Liver (tissue), 9 donors: ENCODE measurements around the gene MLXIP. TPM values are rescaled to one million over a fixed set of nuclear protein-coding genes. Genes with fewer than 3 reads are reported as not detected.

ENCODE experiments used
- DNase-seq: peaks from one replicate; pipeline ENCODE4 v3.0.0-alpha.2; 2017; ENCODE audit warnings: low spot score
- H3K27ac ChIP-seq, 2 donors: one replicate each; pipeline ENCODE4 v1.7.0; 2013; ENCODE audit warnings: inconsistent platforms in 2 of 2, low read length in 2 of 2, control low read depth in 1 of 2, low read depth in 1 of 2, mild to moderate bottlenecking in 1 of 2
- H3K27me3 ChIP-seq, 4 donors: one replicate each; pipeline versions ENCODE4 v1.6.1 to v1.7.0; 2013; ENCODE audit warnings: low read length in 3 of 4, inconsistent platforms in 1 of 4, mild to moderate bottlenecking in 1 of 4, moderate library complexity in 1 of 4; ENCODE audit not compliant: control insufficient read depth in 4 of 4, insufficient read depth in 4 of 4
- H3K36me3 ChIP-seq, 4 donors: one replicate each; pipeline versions ENCODE4 v1.6.1 to v1.7.0; 2013; ENCODE audit warnings: low read length in 3 of 4, mild to moderate bottlenecking in 3 of 4, low read depth in 1 of 4, moderate library complexity in 1 of 4; ENCODE audit not compliant: control insufficient read depth in 4 of 4, insufficient read depth in 3 of 4
- H3K4me1 ChIP-seq, 4 donors: one replicate each; pipeline versions ENCODE4 v1.6.1 to v1.7.0; 2013; ENCODE audit warnings: low read length in 3 of 4, mild to moderate bottlenecking in 3 of 4, moderate library complexity in 1 of 4; ENCODE audit not compliant: control insufficient read depth in 4 of 4, insufficient read depth in 4 of 4
- H3K4me3 ChIP-seq, 3 donors: one replicate each; pipeline versions ENCODE4 v1.6.1 to v1.7.0; 2013; ENCODE audit warnings: low read length in 3 of 3, control low read depth in 1 of 3, low read depth in 1 of 3, mild to moderate bottlenecking in 1 of 3
- H3K9ac ChIP-seq, 2 donors: one replicate each; pipeline ENCODE4 v1.7.0; 2013; ENCODE audit warnings: low read length in 2 of 2, mild to moderate bottlenecking in 2 of 2, moderate library complexity in 2 of 2, control low read depth in 1 of 2, low read depth in 1 of 2
- H3K9me3 ChIP-seq, 4 donors: one replicate each; pipeline versions ENCODE4 v1.6.1 to v1.7.0; 2013; ENCODE audit warnings: low read length in 3 of 4; ENCODE audit not compliant: control insufficient read depth in 4 of 4
- EGR1 ChIP-seq, 2 donors: IDR thresholded peaks; 2 replicates each; pipeline ENCODE4 v1.6.1; 2016 to 2018; ENCODE audit warnings: antibody characterized with exemption in 2 of 2, low read depth in 2 of 2
- GABPA ChIP-seq, 2 donors: IDR thresholded peaks in 1 of 2; conservative IDR thresholded peaks in 1 of 2; 2 replicates each; pipeline ENCODE4 v1.6.1; 2016; ENCODE audit warnings: antibody characterized with exemption in 2 of 2, mild to moderate bottlenecking in 1 of 2, moderate library complexity in 1 of 2
- HNF4A ChIP-seq, 2 donors: conservative IDR thresholded peaks; 2 replicates each; pipeline ENCODE4 v1.6.1; 2016; ENCODE audit warnings: antibody characterized with exemption in 2 of 2, mild to moderate bottlenecking in 2 of 2
- JUND ChIP-seq, 2 donors: IDR thresholded peaks; 2 replicates each; pipeline ENCODE4 v1.6.1; 2016; ENCODE audit warnings: antibody characterized with exemption in 2 of 2
- NR2F2 ChIP-seq: IDR thresholded peaks from 2 replicates; pipeline ENCODE4 v1.6.1; 2016; ENCODE audit warnings: antibody characterized with exemption
- RAD21 ChIP-seq, 2 donors: IDR thresholded peaks; 2 replicates each; pipeline ENCODE4 v1.6.1; 2016; ENCODE audit warnings: antibody characterized with exemption in 2 of 2, mild to moderate bottlenecking in 2 of 2
- RXRA ChIP-seq, 2 donors: IDR thresholded peaks; 2 replicates each; pipeline ENCODE4 v1.6.1; 2017 to 2018; ENCODE audit warnings: antibody characterized with exemption in 2 of 2, mild to moderate bottlenecking in 1 of 2
- SP1 ChIP-seq: IDR thresholded peaks from 2 replicates; pipeline ENCODE4 v1.6.1; 2018; ENCODE audit warnings: antibody characterized with exemption, mild to moderate bottlenecking
- TAF1 ChIP-seq: conservative IDR thresholded peaks from 2 replicates; pipeline ENCODE4 v1.6.1; 2016; ENCODE audit warnings: antibody characterized with exemption, mild to moderate bottlenecking
- YY1 ChIP-seq: IDR thresholded peaks from 2 replicates; pipeline ENCODE4 v1.6.1; 2016; ENCODE audit warnings: antibody characterized with exemption, mild to moderate bottlenecking
- WGBS: extraction: QIAGEN DNeasy Blood & Tissue Kit; methylation state at CpG from one replicate; pipeline ENCODE4 v1.1.7; 2013; 5-methylcytosine and 5-hydroxymethylcytosine counted together
- polyA plus RNA-seq, 2 donors: library from polyadenylated mRNA; stranded (reverse) in 1 of 2; unstranded in 1 of 2; fragments of 200-250 nt in 1 of 2; fragments of >200 nt in 1 of 2; fragmentation: Nextera tagmentation in 1 of 2; extraction: Ambion mirVana in 1 of 2; gene quantifications; one replicate each; pipeline versions ENCODE4 v1.2.1 to v1.2.3, GENCODE V29; 2013 to 2015
- total RNA-seq, 2 donors: library from RNA; depleted of rRNA; stranded (reverse); fragments of >200 nt; gene quantifications; one replicate each; pipeline ENCODE4 v1.2.3, GENCODE V29; 2014
- TF ChIP-seq, protein P1 (sequence below): fragments of 150-350 bp; IDR thresholded peaks from 2 replicates; pipeline ENCODE4 v1.5.1; 2017; ENCODE audit warnings: improper control_type of control experiment, low read depth, low read length; ENCODE audit not compliant: missing input control
- TF ChIP-seq, protein P2 (sequence below): IDR thresholded peaks from 2 replicates; pipeline ENCODE4 v1.6.1; 2016; ENCODE audit warnings: antibody characterized with exemption
- TF ChIP-seq, protein P3 (sequence below): IDR thresholded peaks from 2 replicates; pipeline ENCODE4 v1.6.1; 2016; ENCODE audit warnings: antibody characterized with exemption, mild to moderate bottlenecking
- TF ChIP-seq, protein P4 (sequence below): IDR thresholded peaks from 2 replicates; pipeline ENCODE4 v1.6.1; 2016; ENCODE audit warnings: antibody characterized with exemption
- TF ChIP-seq, protein P5 (sequence below): IDR thresholded peaks from 2 replicates; pipeline ENCODE4 v1.6.1; 2016; ENCODE audit warnings: antibody characterized with exemption
- donor health status: healthy.
- donor health status: healthy.
- donor health status: healthy.
- donor health status: healthy.
- donor health status: healthy.

MLXIP gene
- total and polyA plus RNA-seq, 4 donors, result 10.6 to 19.5 (median 11.0) TPM

DNA sequence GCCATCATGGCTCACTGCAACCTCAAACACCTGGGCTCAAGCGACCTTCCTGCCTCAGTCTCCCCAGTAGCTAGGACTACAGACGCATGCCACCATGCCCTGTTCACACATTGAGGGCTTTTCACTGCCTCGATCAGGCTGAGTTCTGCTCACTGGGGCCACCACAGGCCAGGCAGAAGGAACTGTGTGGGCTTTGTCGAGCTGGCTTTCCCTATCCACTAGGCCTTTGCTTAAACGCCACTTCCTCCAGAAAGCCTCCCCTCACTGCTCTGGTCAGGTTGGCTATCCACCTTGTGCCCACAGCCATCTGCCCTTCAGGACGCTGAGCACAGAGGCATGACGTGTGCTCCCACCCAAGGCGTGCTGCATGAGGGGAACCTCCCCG is 45.2 kb downstream of the MLXIP start:
- Histone ChIP-seq H3K9ac (peak overlapping the region; percentile 3 to 17), H3K4me3 (no peak overlapping the region), H3K4me1 (peaks cover 7 to 55% (median 42%) of the 10 kb centered on the region in 4 donors), H3K27ac (peak overlapping the region; percentile 54 to 58), H3K27me3 (no peaks in the 10 kb centered on the region), H3K36me3 (peaks cover 0 to 9% (median 3%) of the 10 kb centered on the region in 4 donors), H3K9me3 (no peaks in the 10 kb centered on the region)
- TF ChIP-seq, protein P1, sequence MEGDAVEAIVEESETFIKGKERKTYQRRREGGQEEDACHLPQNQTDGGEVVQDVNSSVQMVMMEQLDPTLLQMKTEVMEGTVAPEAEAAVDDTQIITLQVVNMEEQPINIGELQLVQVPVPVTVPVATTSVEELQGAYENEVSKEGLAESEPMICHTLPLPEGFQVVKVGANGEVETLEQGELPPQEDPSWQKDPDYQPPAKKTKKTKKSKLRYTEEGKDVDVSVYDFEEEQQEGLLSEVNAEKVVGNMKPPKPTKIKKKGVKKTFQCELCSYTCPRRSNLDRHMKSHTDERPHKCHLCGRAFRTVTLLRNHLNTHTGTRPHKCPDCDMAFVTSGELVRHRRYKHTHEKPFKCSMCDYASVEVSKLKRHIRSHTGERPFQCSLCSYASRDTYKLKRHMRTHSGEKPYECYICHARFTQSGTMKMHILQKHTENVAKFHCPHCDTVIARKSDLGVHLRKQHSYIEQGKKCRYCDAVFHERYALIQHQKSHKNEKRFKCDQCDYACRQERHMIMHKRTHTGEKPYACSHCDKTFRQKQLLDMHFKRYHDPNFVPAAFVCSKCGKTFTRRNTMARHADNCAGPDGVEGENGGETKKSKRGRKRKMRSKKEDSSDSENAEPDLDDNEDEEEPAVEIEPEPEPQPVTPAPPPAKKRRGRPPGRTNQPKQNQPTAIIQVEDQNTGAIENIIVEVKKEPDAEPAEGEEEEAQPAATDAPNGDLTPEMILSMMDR, result no peak
- TF ChIP-seq EGR1 (IDR thresholded peaks at IDR 0.05; ENCODE audit: low read depth in 2 of 2), result no peak
- no peak for TF ChIP-seq TAF1
- TF ChIP-seq, protein P2, sequence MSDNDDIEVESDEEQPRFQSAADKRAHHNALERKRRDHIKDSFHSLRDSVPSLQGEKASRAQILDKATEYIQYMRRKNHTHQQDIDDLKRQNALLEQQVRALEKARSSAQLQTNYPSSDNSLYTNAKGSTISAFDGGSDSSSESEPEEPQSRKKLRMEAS, result no peak
- TF ChIP-seq, protein P3, sequence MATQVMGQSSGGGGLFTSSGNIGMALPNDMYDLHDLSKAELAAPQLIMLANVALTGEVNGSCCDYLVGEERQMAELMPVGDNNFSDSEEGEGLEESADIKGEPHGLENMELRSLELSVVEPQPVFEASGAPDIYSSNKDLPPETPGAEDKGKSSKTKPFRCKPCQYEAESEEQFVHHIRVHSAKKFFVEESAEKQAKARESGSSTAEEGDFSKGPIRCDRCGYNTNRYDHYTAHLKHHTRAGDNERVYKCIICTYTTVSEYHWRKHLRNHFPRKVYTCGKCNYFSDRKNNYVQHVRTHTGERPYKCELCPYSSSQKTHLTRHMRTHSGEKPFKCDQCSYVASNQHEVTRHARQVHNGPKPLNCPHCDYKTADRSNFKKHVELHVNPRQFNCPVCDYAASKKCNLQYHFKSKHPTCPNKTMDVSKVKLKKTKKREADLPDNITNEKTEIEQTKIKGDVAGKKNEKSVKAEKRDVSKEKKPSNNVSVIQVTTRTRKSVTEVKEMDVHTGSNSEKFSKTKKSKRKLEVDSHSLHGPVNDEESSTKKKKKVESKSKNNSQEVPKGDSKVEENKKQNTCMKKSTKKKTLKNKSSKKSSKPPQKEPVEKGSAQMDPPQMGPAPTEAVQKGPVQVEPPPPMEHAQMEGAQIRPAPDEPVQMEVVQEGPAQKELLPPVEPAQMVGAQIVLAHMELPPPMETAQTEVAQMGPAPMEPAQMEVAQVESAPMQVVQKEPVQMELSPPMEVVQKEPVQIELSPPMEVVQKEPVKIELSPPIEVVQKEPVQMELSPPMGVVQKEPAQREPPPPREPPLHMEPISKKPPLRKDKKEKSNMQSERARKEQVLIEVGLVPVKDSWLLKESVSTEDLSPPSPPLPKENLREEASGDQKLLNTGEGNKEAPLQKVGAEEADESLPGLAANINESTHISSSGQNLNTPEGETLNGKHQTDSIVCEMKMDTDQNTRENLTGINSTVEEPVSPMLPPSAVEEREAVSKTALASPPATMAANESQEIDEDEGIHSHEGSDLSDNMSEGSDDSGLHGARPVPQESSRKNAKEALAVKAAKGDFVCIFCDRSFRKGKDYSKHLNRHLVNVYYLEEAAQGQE, result no peak
- TF ChIP-seq RAD21 (IDR thresholded peaks at IDR 0.05), result no peak
- TF ChIP-seq HNF4A (conservative IDR thresholded peaks at IDR 0.05), result no peak
- no peak for TF ChIP-seq GABPA (IDR thresholded peaks at IDR 0.05 in 1 of 2, conservative IDR thresholded peaks at IDR 0.05 in 1 of 2)
- TF ChIP-seq NR2F2, result no peak
- TF ChIP-seq RXRA (IDR thresholded peaks at IDR 0.05), result no peak
- TF ChIP-seq, protein P4, sequence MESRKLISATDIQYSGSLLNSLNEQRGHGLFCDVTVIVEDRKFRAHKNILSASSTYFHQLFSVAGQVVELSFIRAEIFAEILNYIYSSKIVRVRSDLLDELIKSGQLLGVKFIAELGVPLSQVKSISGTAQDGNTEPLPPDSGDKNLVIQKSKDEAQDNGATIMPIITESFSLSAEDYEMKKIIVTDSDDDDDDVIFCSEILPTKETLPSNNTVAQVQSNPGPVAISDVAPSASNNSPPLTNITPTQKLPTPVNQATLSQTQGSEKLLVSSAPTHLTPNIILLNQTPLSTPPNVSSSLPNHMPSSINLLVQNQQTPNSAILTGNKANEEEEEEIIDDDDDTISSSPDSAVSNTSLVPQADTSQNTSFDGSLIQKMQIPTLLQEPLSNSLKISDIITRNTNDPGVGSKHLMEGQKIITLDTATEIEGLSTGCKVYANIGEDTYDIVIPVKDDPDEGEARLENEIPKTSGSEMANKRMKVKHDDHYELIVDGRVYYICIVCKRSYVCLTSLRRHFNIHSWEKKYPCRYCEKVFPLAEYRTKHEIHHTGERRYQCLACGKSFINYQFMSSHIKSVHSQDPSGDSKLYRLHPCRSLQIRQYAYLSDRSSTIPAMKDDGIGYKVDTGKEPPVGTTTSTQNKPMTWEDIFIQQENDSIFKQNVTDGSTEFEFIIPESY, result no peak
- TF ChIP-seq, protein P5, sequence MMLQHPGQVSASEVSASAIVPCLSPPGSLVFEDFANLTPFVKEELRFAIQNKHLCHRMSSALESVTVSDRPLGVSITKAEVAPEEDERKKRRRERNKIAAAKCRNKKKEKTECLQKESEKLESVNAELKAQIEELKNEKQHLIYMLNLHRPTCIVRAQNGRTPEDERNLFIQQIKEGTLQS, result no peak
- TF ChIP-seq YY1, result no peak
- no peak for TF ChIP-seq JUND (IDR thresholded peaks at IDR 0.05)
- no peak for TF ChIP-seq SP1
- no peak for DNase-seq
- 75% methylated on average over 9 of the region's 9 CpGs for WGBS

DNA sequence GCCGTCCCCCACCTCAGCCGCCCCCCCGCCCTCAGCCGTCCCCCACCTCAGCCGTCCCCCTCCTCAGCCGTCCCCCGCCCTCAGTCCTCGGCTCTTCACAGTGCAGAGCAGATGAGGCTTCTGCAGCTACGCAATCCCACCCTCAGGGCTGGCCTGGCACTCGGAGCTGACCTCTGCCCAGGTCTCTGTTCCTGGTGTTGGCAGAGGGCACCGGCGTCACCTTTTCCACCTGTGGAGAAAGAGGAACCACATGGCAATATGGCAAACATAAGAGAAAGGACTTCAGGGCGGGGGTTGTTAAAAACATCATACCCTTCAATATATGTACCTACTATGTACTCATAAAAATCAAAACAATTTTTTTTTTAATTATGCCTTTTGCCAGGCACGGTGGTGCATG is 45.8 kb downstream of the MLXIP start:
- H3K4me1 ChIP-seq, result peaks cover 7 to 57% (median 42%) of the 10 kb centered on the region in 4 donors
- H3K9me3 ChIP-seq, result no peaks in the 10 kb centered on the region
- H3K9ac ChIP-seq, result no peak overlapping the region
- no peak for DNase-seq
- no peak overlapping the region for H3K4me3 ChIP-seq
- peaks cover under 1 to 16% (median 9%) of the 10 kb centered on the region in 4 donors for H3K36me3 ChIP-seq
- H3K27me3 ChIP-seq, result no peaks in the 10 kb centered on the region
- H3K27ac ChIP-seq, result peak overlapping the region; percentile 87 to 90
- WGBS, result 44% methylated on average over 14 of the region's 14 CpGs
- TF ChIP-seq RXRA (IDR thresholded peaks at IDR 0.05), result peak; percentile 86 to 92
- TF ChIP-seq TAF1, result no peak
- TF ChIP-seq, protein P3, result peak; percentile 47
- TF ChIP-seq EGR1 (IDR thresholded peaks at IDR 0.05; ENCODE audit: low read depth in 2 of 2), result peak; percentile 59 to 94
- TF ChIP-seq, protein P4, result no peak
- TF ChIP-seq, protein P1, result no peak
